Omental fat pad (tissue), 4 donors: ENCODE measurements around the gene CIDEB. TPM values are rescaled to one million over a fixed set of nuclear protein-coding genes. Genes with fewer than 3 reads are reported as not detected.
A peak's percentile ranks its signal among the peaks of the same experiment; 100 is the strongest.

ENCODE experiments used
- ATAC-seq: fragments of 150-250 bp; one replicate; pipeline ENCODE4 v1.9.1; 2016; ENCODE audit warnings: mild to moderate bottlenecking, moderate library complexity; ENCODE audit not compliant: low FRiP score
- DNase-seq: peaks from one replicate; pipeline ENCODE4 v3.0.0-alpha.2; 2019; ENCODE audit warnings: low spot score
- CTCF ChIP-seq, 3 donors: fragments of 450-650 bp; IDR thresholded peaks; one replicate each; pipeline ENCODE4 v1.5.1; 2016 to 2017; ENCODE audit warnings: antibody characterized with exemption in 3 of 3, mild to moderate bottlenecking in 3 of 3, moderate library complexity in 2 of 3
- total RNA-seq, 4 donors: library from RNA; depleted of rRNA; stranded (reverse); fragments of >200 nt; gene quantifications; one replicate each; pipeline ENCODE4 v1.1.0, GENCODE V29; 2016

CIDEB gene
- total RNA-seq, 4 donors from 2014 or later = 9.1 to 23.8 (median 14.3) TPM

DNA sequence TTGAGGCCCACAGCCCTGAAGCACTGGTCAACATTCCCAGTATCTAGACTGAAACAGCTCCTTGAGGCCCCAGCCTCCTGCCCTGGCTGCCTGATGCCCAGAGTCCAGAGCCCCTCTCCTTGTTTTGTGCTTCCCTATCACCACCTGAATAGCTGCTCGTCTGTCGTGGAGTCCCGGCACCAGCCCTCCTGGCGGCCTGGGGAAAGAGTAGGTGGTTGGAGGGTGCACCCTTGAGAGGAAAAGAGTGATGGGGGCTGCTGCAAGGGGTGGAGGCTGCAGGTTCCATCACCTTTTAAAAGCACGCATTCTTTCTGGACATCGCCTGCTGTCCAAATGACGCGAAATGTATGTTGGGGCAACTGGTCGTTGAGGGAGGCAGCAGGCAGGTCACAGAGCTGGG is 39.6 kb downstream of the CIDEB start:
- TF ChIP-seq CTCF (IDR thresholded peaks at IDR 0.05) = no peak

GRCh38 chr14:24267516-24267915 is 40.3 kb downstream of the CIDEB start:
- TF ChIP-seq CTCF (IDR thresholded peaks at IDR 0.05) = no peak
- no peak for ATAC-seq
- DNase-seq = no peak

More for the DNA sequence above, 39.6 kb downstream of the CIDEB start:
- ATAC-seq (no peak), DNase-seq (no peak)

GRCh38 chr14:24266344-24267244 is 41.2 kb downstream of the CIDEB start:
- ATAC-seq (no peak), DNase-seq (no peak)
- TF ChIP-seq CTCF (IDR thresholded peaks at IDR 0.05) = no peak

DNA sequence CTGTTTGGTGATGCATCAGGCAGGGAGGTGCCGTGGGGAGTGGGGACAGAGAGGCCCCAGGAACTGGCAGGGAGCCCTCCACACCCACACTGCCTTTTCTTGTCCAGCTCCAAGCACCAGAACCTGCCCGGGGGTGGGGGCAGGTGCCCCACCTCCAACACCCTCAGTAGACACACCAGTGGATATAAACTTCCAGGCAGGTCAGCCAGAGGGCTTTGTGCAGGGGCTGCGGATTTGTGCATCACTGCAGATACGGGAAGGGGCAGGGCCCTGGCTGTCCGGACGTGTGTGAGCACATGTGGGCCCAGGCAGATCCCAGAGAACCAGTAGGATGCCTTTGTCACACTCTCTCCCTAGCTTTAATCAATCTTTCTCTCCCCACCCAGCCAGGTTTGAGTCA is 43.5 kb downstream of the CIDEB start:
- DNase-seq (no peak), ATAC-seq (peak; percentile 77)
- TF ChIP-seq CTCF (IDR thresholded peaks at IDR 0.05) = no peak

DNA sequence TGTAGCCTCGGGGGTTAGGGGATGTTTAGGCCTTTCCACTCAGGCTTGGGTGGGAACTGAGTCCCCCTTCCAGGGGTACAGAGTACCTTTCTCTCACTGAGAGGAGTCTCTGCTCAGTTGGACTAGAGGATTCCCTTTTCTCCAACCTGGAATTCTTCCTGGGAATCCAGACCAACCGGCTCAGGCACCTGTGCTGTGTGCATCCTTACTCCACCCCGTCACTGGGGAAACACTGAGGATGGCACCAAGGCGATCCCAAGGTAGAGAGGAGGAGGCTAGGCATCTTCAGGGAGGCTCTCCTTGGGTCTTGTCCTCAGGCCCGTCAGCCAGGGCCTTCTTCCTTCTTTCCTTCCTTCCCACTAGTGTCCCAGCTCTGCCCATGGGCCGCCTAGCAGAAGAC is 43.9 kb downstream of the CIDEB start:
- no peak for DNase-seq
- ATAC-seq = no peak
- no peak for TF ChIP-seq CTCF (IDR thresholded peaks at IDR 0.05)

DNA sequence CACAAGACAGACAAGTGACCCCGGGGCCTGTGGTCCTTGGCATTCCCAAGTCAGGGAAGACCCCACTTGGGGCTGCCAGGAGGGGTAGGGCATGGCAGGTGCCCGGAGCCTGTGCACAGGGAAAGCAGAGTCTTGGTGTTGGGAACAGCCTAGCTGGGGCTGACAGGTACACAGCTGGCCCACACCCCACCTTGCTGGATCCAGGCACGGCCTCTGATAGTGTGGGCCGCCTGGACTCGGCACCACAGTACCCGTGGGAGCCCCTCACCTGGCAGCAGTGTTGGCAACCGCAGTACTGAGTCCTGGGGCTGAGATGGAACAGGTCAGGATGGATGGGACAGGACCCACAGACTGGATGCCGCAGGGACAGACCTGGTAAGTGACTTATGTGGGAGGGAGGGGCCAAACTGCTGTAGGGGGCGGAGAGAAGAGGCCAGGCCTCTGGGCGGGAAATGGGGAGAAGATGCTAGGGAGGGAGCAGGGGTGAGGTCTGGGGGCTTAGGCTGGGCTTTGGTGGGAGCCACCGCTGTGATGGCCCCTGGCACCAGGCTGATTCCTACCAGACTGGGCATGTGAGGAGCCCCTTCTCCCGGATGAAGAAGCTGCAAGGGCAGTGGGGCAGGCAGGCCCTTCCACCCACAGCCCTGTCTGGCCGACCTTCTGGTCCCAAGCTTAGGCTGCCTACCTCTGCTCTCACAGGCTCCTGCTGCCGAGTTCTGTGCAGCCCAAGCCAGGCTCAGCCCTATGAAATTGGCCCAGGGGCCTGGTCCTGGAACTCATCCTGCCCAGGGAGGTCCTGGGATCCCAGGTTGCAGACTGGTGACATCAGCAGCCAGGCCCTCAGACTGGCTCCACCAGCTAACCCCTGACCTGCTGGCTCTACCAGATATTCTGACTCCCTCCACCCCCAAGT is 44.7 kb downstream of the CIDEB start, which contains the start of gene TGM1:
Gene TGM1 (minus strand): TSS at position 357 of the 913 bp plus-strand sequence. CDS start 825 bp downstream, outside the sequence.
- ATAC-seq = no peak

More for the DNA sequence above, 44.7 kb downstream of the CIDEB start, which contains the start of gene TGM1:
- TF ChIP-seq CTCF (IDR thresholded peaks at IDR 0.05) = no peak
- no peak for DNase-seq
